Mesothelial cell of epicardium (in vitro differentiated cells): ENCODE data around the gene ZNF334. TPM values are rescaled to one million over a fixed set of nuclear protein-coding genes. Genes with fewer than 3 reads are reported as not detected.

ENCODE experiments used
- DNase-seq, 2 experiments: peaks; one replicate each; pipeline ENCODE4 v3.0.0; 2021; ENCODE audit warnings: low spot score in 2 of 2; ENCODE audit not compliant: unreplicated experiment in 2 of 2
- H3K27ac Mint-ChIP-seq: 2 replicates; pipeline ENCODE4 v1.8.0; 2021; ENCODE audit warnings: mixed read lengths
- H3K27me3 Mint-ChIP-seq: 2 replicates; pipeline ENCODE4 v1.8.0; 2021; ENCODE audit warnings: low read depth, mixed read lengths
- H3K36me3 Mint-ChIP-seq: 2 replicates; pipeline ENCODE4 v1.8.0; 2021; ENCODE audit warnings: mixed read lengths
- H3K4me1 Mint-ChIP-seq: 2 replicates; pipeline ENCODE4 v1.8.0; 2021; ENCODE audit warnings: mixed read lengths
- H3K4me3 Mint-ChIP-seq: 2 replicates; pipeline ENCODE4 v1.8.0; 2021; ENCODE audit warnings: mild to moderate bottlenecking, moderate library complexity, mixed read lengths
- H3K9me3 Mint-ChIP-seq: 2 replicates; pipeline ENCODE4 v1.8.0; 2021; ENCODE audit warnings: mixed read lengths
- total RNA-seq: library from RNA; stranded (reverse); gene quantifications from 3 replicates; pipeline ENCODE4 v1.2.1, GENCODE V29; 2021
- TF ChIP-seq, protein P1 (sequence below): fragments of 200-600 bp; sonication (generic); IDR thresholded peaks from one replicate; pipeline ENCODE4 v1.5.0; 2021; ENCODE audit warnings: antibody characterized with exemption; ENCODE audit not compliant: unreplicated experiment

The ZNF334 gene
- total RNA-seq, 1 donor from 2014 or later, result 34.5 TPM

DNA sequence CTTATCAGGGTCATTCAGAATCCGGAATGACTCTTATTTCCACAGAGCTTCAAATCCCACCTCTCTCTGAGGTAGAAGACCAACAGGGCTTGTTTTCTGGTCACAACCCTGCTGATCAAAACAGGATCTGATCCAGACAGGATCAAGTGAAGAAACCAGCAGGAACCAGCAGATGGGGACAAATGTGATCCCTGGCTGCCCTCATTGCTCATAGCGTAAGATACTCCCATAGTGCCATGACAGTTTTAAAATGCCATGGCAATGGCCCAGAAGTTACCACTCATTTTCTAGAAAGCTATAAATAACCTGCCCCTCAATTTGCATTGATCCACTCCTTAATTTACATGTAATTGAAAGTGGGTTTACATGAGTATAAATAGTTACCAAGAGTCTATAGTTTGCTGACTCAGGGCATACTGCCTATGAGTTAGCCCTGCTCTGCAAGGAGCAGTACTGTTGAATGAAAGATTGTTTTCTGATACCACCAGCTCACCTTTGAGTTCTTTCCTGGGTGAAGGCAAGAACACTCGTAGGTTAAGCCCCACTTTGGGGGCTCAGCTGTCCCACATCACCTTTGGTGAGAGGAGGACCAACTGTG lies 6.2 kb upstream of the ZNF334 start:
- Mint-ChIP-seq H3K9me3 (no peaks in the 10 kb centered on the region), H3K36me3 (no peaks in the 10 kb centered on the region), H3K4me3 (no peak overlapping the region), H3K4me1 (no peaks in the 10 kb centered on the region), H3K27me3 (peaks cover 57% of the 10 kb centered on the region), H3K27ac (no peak overlapping the region)
- TF ChIP-seq, protein P1, sequence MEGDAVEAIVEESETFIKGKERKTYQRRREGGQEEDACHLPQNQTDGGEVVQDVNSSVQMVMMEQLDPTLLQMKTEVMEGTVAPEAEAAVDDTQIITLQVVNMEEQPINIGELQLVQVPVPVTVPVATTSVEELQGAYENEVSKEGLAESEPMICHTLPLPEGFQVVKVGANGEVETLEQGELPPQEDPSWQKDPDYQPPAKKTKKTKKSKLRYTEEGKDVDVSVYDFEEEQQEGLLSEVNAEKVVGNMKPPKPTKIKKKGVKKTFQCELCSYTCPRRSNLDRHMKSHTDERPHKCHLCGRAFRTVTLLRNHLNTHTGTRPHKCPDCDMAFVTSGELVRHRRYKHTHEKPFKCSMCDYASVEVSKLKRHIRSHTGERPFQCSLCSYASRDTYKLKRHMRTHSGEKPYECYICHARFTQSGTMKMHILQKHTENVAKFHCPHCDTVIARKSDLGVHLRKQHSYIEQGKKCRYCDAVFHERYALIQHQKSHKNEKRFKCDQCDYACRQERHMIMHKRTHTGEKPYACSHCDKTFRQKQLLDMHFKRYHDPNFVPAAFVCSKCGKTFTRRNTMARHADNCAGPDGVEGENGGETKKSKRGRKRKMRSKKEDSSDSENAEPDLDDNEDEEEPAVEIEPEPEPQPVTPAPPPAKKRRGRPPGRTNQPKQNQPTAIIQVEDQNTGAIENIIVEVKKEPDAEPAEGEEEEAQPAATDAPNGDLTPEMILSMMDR, result no peak
- DNase-seq, result no peak

DNA sequence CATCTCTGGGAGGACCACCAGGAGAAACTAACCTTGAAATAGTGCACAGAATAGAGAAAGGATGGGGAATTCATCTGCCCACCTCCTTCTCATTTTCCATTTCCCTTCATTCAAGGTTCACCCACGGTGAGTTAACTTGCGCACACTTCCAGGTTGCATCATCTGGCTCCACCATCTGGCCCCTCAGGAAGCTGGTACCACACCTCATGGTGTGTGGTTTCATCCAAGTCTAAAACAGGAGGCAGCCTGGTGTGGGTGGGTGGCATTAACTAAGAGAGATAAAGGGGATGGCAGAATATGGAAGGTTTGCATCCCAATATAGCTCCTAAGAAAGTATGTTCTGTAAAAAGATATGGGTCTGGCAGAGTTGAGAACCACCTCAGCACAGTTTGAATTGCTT lies 3.8 kb downstream of the ZNF334 start:
- H3K27ac Mint-ChIP-seq, result no peak overlapping the region
- TF ChIP-seq, protein P1, result no peak
- peaks cover 48% of the 10 kb centered on the region for H3K36me3 Mint-ChIP-seq
- no peak overlapping the region for H3K4me3 Mint-ChIP-seq
- no peak for DNase-seq
- H3K27me3 Mint-ChIP-seq, result peaks cover under 1% of the 10 kb centered on the region
- peaks cover 9% of the 10 kb centered on the region for H3K4me1 Mint-ChIP-seq
- H3K9me3 Mint-ChIP-seq, result peaks cover 50% of the 10 kb centered on the region

DNA sequence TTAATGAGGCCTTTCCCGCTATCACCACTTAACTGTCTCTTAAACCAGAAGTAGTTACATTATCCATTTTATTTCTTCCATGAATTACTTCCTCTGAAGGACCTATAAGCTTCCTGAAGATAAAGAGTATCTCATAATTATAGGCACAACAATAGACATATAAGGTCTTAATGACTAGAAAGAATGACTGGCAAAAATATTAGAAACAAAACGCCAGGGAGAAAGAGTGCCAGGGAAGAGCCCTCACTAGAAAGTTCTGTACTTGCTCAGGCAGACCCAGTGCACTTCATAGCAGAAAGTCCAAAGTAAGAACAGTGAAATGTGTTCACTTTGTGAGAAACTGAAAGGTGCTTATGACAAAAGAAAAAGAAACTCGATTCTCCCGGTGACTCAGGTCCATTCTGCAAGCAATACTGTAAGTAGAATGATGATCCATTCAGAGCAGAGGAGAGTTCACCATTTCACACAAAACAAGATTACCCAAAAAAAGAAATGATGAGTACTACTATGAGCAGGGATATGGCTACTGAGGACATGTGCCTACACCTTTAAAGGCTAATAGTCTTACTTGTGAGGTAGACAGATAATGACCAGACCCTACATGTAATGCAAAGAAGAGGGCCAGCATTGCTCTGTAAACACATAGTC lies 5.5 kb downstream of the ZNF334 start:
- H3K36me3 Mint-ChIP-seq, result peaks cover 64% of the 10 kb centered on the region
- peaks cover 67% of the 10 kb centered on the region for H3K9me3 Mint-ChIP-seq

DNA sequence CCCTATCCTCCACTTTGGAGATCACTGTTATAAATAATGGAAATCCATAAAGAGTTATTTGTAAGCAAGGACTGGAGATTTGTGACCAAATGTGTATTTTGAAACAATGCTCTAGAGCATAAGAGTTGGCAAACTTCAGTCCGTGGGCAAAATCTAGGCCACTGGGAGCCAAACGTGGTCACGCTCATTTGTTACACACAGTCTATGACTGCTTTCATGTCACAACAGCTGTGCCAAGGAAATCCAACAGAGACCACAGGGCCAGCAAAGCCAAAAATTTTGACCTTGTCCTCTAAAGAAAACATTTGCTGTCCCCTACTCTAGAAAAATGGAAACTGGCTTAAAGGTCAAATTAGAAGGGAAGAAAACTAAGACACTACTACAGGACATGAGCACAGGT lies 7.9 kb downstream of the ZNF334 start:
- no peak for DNase-seq
- Mint-ChIP-seq H3K9me3 (peaks cover 77% of the 10 kb centered on the region), H3K27me3 (no peaks in the 10 kb centered on the region), H3K4me1 (no peaks in the 10 kb centered on the region), H3K36me3 (peaks cover 73% of the 10 kb centered on the region), H3K4me3 (no peak overlapping the region), H3K27ac (no peak overlapping the region)
- TF ChIP-seq, protein P1, result no peak

More for the DNA sequence above, 5.5 kb downstream of the ZNF334 start:
- H3K4me3 Mint-ChIP-seq, result no peak overlapping the region
- no peak overlapping the region for H3K27ac Mint-ChIP-seq
- H3K4me1 Mint-ChIP-seq, result peaks cover 7% of the 10 kb centered on the region
- TF ChIP-seq, protein P1, result no peak
- H3K27me3 Mint-ChIP-seq, result no peaks in the 10 kb centered on the region
- no peak for DNase-seq

DNA sequence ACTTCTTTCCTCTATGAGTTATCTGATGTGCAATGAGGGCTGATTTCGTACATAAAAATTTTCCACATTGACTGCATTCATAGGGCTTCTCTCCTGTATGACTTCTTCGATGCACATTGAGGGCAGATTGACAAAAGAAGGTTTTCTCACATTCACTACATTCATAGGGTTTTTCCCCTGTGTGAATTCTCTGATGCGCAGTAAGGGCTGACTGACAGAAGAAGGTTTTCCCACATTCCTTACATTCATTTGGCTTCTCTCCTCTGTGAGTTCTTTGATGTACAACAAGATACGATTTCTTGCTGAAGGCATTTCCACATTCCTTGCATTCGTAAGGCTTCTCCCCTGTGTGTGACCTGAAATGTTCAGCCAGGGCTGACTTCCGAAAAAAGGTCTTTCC lies 11.4 kb downstream of the ZNF334 start:
- peaks cover 82% of the 10 kb centered on the region for H3K36me3 Mint-ChIP-seq
- no peaks in the 10 kb centered on the region for H3K4me1 Mint-ChIP-seq
- no peaks in the 10 kb centered on the region for H3K27me3 Mint-ChIP-seq
- DNase-seq, result no peak
- no peak overlapping the region for H3K27ac Mint-ChIP-seq
- TF ChIP-seq, protein P1, result no peak
- no peak overlapping the region for H3K4me3 Mint-ChIP-seq
- peaks cover 84% of the 10 kb centered on the region for H3K9me3 Mint-ChIP-seq
